Measurements from ENCODE around the gene COL12A1.

DNA sequence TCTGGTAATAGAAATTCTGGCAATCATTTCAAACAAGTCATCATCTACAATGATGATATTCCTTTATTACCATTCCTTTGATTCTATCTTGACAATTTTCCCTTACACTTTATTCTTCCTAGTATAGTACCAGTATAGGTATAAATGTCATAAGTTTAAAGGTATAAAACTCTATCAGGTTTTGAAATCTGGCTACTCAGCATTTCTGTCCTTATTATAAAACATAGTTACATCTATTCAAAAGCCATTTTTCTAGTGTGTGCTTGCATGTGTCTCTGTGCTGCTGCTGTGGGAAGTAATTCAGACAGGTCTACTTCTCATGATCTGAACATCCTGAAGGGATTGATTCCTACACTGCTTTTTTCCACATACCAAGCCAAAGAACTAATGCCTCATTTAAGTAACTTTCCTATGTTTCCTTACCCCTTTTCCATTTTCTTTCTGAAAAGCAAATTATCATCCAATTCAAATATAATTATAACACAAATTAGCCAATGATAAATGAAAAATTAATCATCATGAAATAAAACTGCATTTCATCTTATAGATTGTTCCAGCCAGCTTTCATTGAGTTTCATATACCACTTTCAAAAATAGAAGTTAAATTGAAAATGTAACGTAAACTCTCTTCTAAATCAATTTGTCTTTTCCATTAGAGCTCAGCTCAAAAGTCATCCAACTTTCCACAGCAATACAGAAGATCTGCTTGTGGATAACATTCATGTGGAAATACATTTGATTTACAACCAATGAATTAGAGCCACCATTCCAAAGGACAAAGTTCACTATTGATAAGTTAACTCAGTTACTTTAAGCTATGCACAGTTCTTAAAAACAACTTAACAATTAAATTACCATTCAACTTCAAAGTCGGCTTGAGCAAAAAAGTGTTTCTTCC, 35.9 kb downstream of the COL12A1 start:
- TF ChIP-seq, protein P1, sequence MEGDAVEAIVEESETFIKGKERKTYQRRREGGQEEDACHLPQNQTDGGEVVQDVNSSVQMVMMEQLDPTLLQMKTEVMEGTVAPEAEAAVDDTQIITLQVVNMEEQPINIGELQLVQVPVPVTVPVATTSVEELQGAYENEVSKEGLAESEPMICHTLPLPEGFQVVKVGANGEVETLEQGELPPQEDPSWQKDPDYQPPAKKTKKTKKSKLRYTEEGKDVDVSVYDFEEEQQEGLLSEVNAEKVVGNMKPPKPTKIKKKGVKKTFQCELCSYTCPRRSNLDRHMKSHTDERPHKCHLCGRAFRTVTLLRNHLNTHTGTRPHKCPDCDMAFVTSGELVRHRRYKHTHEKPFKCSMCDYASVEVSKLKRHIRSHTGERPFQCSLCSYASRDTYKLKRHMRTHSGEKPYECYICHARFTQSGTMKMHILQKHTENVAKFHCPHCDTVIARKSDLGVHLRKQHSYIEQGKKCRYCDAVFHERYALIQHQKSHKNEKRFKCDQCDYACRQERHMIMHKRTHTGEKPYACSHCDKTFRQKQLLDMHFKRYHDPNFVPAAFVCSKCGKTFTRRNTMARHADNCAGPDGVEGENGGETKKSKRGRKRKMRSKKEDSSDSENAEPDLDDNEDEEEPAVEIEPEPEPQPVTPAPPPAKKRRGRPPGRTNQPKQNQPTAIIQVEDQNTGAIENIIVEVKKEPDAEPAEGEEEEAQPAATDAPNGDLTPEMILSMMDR (IDR thresholded peaks at IDR 0.05), result no peak
- TF ChIP-seq POLR2A (IDR thresholded peaks at IDR 0.05), result no peak

Measured in Peyer's patch (tissue), 4 donors.